ENCODE results near the gene SH2B3.
"Not testable (repeated sequence)": the region's sequence is repeated elsewhere in the genome, so short reads cannot be mapped to it uniquely, and the experiment has no call there.

The SH2B3 gene

GRCh38 chr12:111394480-111394879 lies 11.2 kb upstream of the SH2B3 start:
- H3K4me1 ChIP-seq (ENCODE audit: control insufficient read depth, insufficient read depth, low read length): peaks cover 5% of the 10 kb centered on the region
- peaks cover 1% of the 10 kb centered on the region for H3K27me3 ChIP-seq (ENCODE audit: control insufficient read depth, insufficient read depth, low read length)
- H3K9ac ChIP-seq (ENCODE audit: low read length): no peak overlapping the region
- no peak overlapping the region for H3K4me3 ChIP-seq (ENCODE audit: low read length)
- H3K36me3 ChIP-seq (ENCODE audit: control insufficient read depth, insufficient read depth, low read length): no peaks in the 10 kb centered on the region
- H3K27ac ChIP-seq (ENCODE audit: low read depth, low read length): no peak overlapping the region

GRCh38 chr12:111395336-111396187 lies 10.2 kb upstream of the SH2B3 start:
- Histone ChIP-seq H3K4me1 (ENCODE audit: control insufficient read depth, insufficient read depth, low read length) (peaks cover 5% of the 10 kb centered on the region), H3K27ac (ENCODE audit: low read depth, low read length) (no peak overlapping the region)

GRCh38 chr12:111396271-111396670 lies 9.5 kb upstream of the SH2B3 start:
- not testable (repeated sequence) for H3K4me3 ChIP-seq (ENCODE audit: low read length); H3K4me1 ChIP-seq (ENCODE audit: control insufficient read depth, insufficient read depth, low read length); H3K27ac ChIP-seq (ENCODE audit: low read depth, low read length); H3K36me3 ChIP-seq (ENCODE audit: control insufficient read depth, insufficient read depth, low read length); H3K27me3 ChIP-seq (ENCODE audit: control insufficient read depth, insufficient read depth, low read length); H3K9ac ChIP-seq (ENCODE audit: low read length)

More at GRCh38 chr12:111395336-111396187, 10.2 kb upstream of the SH2B3 start:
- Histone ChIP-seq H3K4me3 (ENCODE audit: low read length) (no peak overlapping the region), H3K36me3 (ENCODE audit: control insufficient read depth, insufficient read depth, low read length) (no peaks in the 10 kb centered on the region), H3K9ac (ENCODE audit: low read length) (no peak overlapping the region), H3K27me3 (ENCODE audit: control insufficient read depth, insufficient read depth, low read length) (no peaks in the 10 kb centered on the region)

- Histone ChIP-seq H3K4me3 (ENCODE audit: low read length) (no peak overlapping the region), H3K4me1 (ENCODE audit: control insufficient read depth, insufficient read depth, low read length) (peaks cover 5% of the 10 kb centered on the region), H3K9ac (ENCODE audit: low read length) (no peak overlapping the region), H3K27me3 (ENCODE audit: control insufficient read depth, insufficient read depth, low read length) (no peaks in the 10 kb centered on the region), H3K27ac (ENCODE audit: low read depth, low read length) (no peak overlapping the region), H3K36me3 (ENCODE audit: control insufficient read depth, insufficient read depth, low read length) (no peaks in the 10 kb centered on the region)
Measured at GRCh38 chr12:111396726-111397445, 8.8 kb upstream of the SH2B3 start.

- Histone ChIP-seq H3K36me3 (ENCODE audit: control insufficient read depth, insufficient read depth, low read length) (no peaks in the 10 kb centered on the region), H3K4me1 (ENCODE audit: control insufficient read depth, insufficient read depth, low read length) (peaks cover 5% of the 10 kb centered on the region), H3K4me3 (ENCODE audit: low read length) (no peak overlapping the region), H3K27ac (ENCODE audit: low read depth, low read length) (peak overlapping the region; percentile 45), H3K27me3 (ENCODE audit: control insufficient read depth, insufficient read depth, low read length) (no peaks in the 10 kb centered on the region), H3K9ac (ENCODE audit: low read length) (no peak overlapping the region)
Measured at GRCh38 chr12:111398530-111398929, 7.2 kb upstream of the SH2B3 start.

- H3K27ac ChIP-seq (ENCODE audit: low read depth, low read length); H3K4me1 ChIP-seq (ENCODE audit: control insufficient read depth, insufficient read depth, low read length); H3K27me3 ChIP-seq (ENCODE audit: control insufficient read depth, insufficient read depth, low read length); H3K9ac ChIP-seq (ENCODE audit: low read length); H3K36me3 ChIP-seq (ENCODE audit: control insufficient read depth, insufficient read depth, low read length); H3K4me3 ChIP-seq (ENCODE audit: low read length): not testable (repeated sequence)
Measured at GRCh38 chr12:111399741-111400404, 5.8 kb upstream of the SH2B3 start.

GRCh38 chr12:111401167-111401605 lies 4.5 kb upstream of the SH2B3 start:
- Histone ChIP-seq H3K4me1 (ENCODE audit: control insufficient read depth, insufficient read depth, low read length) (peaks cover 5% of the 10 kb centered on the region), H3K27me3 (ENCODE audit: control insufficient read depth, insufficient read depth, low read length) (no peaks in the 10 kb centered on the region), H3K36me3 (ENCODE audit: control insufficient read depth, insufficient read depth, low read length) (no peaks in the 10 kb centered on the region), H3K27ac (ENCODE audit: low read depth, low read length) (no peak overlapping the region), H3K4me3 (ENCODE audit: low read length) (no peak overlapping the region), H3K9ac (ENCODE audit: low read length) (no peak overlapping the region)

GRCh38 chr12:111402490-111402824 lies 3.3 kb upstream of the SH2B3 start:
- H3K4me3 ChIP-seq (ENCODE audit: low read length); H3K27me3 ChIP-seq (ENCODE audit: control insufficient read depth, insufficient read depth, low read length); H3K9ac ChIP-seq (ENCODE audit: low read length); H3K36me3 ChIP-seq (ENCODE audit: control insufficient read depth, insufficient read depth, low read length); H3K27ac ChIP-seq (ENCODE audit: low read depth, low read length); H3K4me1 ChIP-seq (ENCODE audit: control insufficient read depth, insufficient read depth, low read length): not testable (repeated sequence)

GRCh38 chr12:111404362-111405148 lies 1.2 kb upstream of the SH2B3 start:
- H3K4me3 ChIP-seq (ENCODE audit: low read length): peak overlapping the region; percentile 67
- H3K4me1 ChIP-seq (ENCODE audit: control insufficient read depth, insufficient read depth, low read length): no peaks in the 10 kb centered on the region
- no peaks in the 10 kb centered on the region for H3K27me3 ChIP-seq (ENCODE audit: control insufficient read depth, insufficient read depth, low read length)
- H3K36me3 ChIP-seq (ENCODE audit: control insufficient read depth, insufficient read depth, low read length): no peaks in the 10 kb centered on the region
- H3K9ac ChIP-seq (ENCODE audit: low read length): no peak overlapping the region
- H3K27ac ChIP-seq (ENCODE audit: low read depth, low read length): peak overlapping the region; percentile 10

GRCh38 chr12:111405149-111405858 lies 419 bp upstream of the SH2B3 start:
- peaks cover 2% of the 10 kb centered on the region for H3K4me1 ChIP-seq (ENCODE audit: control insufficient read depth, insufficient read depth, low read length)
- H3K27ac ChIP-seq (ENCODE audit: low read depth, low read length): peak overlapping the region; percentile 10
- H3K27me3 ChIP-seq (ENCODE audit: control insufficient read depth, insufficient read depth, low read length): no peaks in the 10 kb centered on the region
- no peaks in the 10 kb centered on the region for H3K36me3 ChIP-seq (ENCODE audit: control insufficient read depth, insufficient read depth, low read length)
- H3K4me3 ChIP-seq (ENCODE audit: low read length): peak overlapping the region; percentile 67
- H3K9ac ChIP-seq (ENCODE audit: low read length): no peak overlapping the region

GRCh38 chr12:111406474-111407376 lies 1.0 kb downstream of the SH2B3 start:
- Histone ChIP-seq H3K36me3 (ENCODE audit: control insufficient read depth, insufficient read depth, low read length) (no peaks in the 10 kb centered on the region), H3K9ac (ENCODE audit: low read length) (peak overlapping the region; percentile 69), H3K4me3 (ENCODE audit: low read length) (peak overlapping the region; percentile 93), H3K27ac (ENCODE audit: low read depth, low read length) (peak overlapping the region; percentile 52), H3K27me3 (ENCODE audit: control insufficient read depth, insufficient read depth, low read length) (no peaks in the 10 kb centered on the region), H3K4me1 (ENCODE audit: control insufficient read depth, insufficient read depth, low read length) (peaks cover 2% of the 10 kb centered on the region)

Data from rectal smooth muscle tissue (tissue), 1 donor.